ENCODE results near the gene NWD2. TPM values are rescaled to one million over a fixed set of nuclear protein-coding genes. Genes with fewer than 3 reads are reported as not detected.

The NWD2 gene
- total and polyA plus RNA-seq, 10 donors, result 0.05 TPM; not detected in 9

DNA sequence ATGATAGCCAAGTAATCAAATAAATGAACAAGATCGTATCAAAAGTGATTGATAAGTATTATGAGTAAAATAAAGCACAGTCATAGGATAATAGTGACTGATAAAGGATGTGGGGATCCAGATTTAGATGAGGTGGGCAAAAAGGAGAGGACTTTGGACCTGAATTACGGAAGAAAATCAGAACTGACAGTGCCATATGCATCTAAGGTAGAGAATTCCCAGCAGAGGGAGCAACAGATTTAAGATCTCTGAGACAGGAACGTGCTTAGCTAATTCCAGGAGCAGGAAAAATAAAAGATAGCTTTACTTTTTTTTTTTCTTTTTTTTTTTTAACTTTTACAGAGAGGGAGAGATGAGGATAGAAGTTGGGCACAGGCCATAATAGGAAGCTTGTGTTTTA is 189.9 kb downstream of the NWD2 start:
- no peak for DNase-seq
- no peaks in the 10 kb centered on the region for H3K36me3 ChIP-seq
- no peak overlapping the region for H3K27ac ChIP-seq
- WGBS, 5 donors, result 62 to 75% (median 71%) methylated on average over 3 of the region's 3 CpGs
- peaks cover 0 to 9% (median 0%) of the 10 kb centered on the region in 7 donors for H3K27me3 ChIP-seq (replicated peaks in 1 of 7)
- TF ChIP-seq, protein P1, sequence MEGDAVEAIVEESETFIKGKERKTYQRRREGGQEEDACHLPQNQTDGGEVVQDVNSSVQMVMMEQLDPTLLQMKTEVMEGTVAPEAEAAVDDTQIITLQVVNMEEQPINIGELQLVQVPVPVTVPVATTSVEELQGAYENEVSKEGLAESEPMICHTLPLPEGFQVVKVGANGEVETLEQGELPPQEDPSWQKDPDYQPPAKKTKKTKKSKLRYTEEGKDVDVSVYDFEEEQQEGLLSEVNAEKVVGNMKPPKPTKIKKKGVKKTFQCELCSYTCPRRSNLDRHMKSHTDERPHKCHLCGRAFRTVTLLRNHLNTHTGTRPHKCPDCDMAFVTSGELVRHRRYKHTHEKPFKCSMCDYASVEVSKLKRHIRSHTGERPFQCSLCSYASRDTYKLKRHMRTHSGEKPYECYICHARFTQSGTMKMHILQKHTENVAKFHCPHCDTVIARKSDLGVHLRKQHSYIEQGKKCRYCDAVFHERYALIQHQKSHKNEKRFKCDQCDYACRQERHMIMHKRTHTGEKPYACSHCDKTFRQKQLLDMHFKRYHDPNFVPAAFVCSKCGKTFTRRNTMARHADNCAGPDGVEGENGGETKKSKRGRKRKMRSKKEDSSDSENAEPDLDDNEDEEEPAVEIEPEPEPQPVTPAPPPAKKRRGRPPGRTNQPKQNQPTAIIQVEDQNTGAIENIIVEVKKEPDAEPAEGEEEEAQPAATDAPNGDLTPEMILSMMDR (IDR thresholded peaks at IDR 0.05 in 8 of 11, conservative IDR thresholded peaks at IDR 0.05 in 3 of 11), result no peak
- TF ChIP-seq POLR2AphosphoS5 (IDR thresholded peaks at IDR 0.05) (no peak), POLR2A (IDR thresholded peaks at IDR 0.05) (no peak)
- H3K4me1 ChIP-seq, result no peaks in the 10 kb centered on the region
- no peaks in the 10 kb centered on the region for H3K9me3 ChIP-seq
- intact Hi-C loops (cut with DNase I; ENCODE audit: low total_unique reads), result no loop called here
- H3K4me3 ChIP-seq, result no peak overlapping the region

GRCh38 chr4:37436546-37436945 is 192.0 kb downstream of the NWD2 start:
- no peak overlapping the region for H3K4me3 ChIP-seq
- peaks cover 0 to 9% (median 0%) of the 10 kb centered on the region in 7 donors for H3K27me3 ChIP-seq (replicated peaks in 1 of 7)
- H3K27ac ChIP-seq, result no peak overlapping the region
- H3K4me1 ChIP-seq, result no peaks in the 10 kb centered on the region
- TF ChIP-seq POLR2AphosphoS5 (IDR thresholded peaks at IDR 0.05), result no peak
- TF ChIP-seq, protein P1 (IDR thresholded peaks at IDR 0.05 in 8 of 11, conservative IDR thresholded peaks at IDR 0.05 in 3 of 11), result no peak
- no peak for DNase-seq
- intact Hi-C loops (cut with DNase I; ENCODE audit: low total_unique reads), result no loop called here
- no peaks in the 10 kb centered on the region for H3K9me3 ChIP-seq
- H3K36me3 ChIP-seq, result no peaks in the 10 kb centered on the region
- WGBS, 5 donors, result 82 to 94% (median 87%) methylated on average over 1 of the region's 1 CpG

- H3K4me1 ChIP-seq, result no peaks in the 10 kb centered on the region
- 66 to 78% (median 72%) methylated on average over 4 of the region's 4 CpGs for WGBS, 5 donors
- H3K36me3 ChIP-seq, result no peaks in the 10 kb centered on the region
- intact Hi-C loops (cut with DNase I; ENCODE audit: low total_unique reads), result no loop called here
- no peaks in the 10 kb centered on the region for H3K9me3 ChIP-seq
- TF ChIP-seq, protein P1 (IDR thresholded peaks at IDR 0.05 in 8 of 11, conservative IDR thresholded peaks at IDR 0.05 in 3 of 11), result no peak
- no peak for TF ChIP-seq POLR2A (IDR thresholded peaks at IDR 0.05)
- no peak for TF ChIP-seq POLR2AphosphoS5 (IDR thresholded peaks at IDR 0.05)
- H3K4me3 ChIP-seq, result no peak overlapping the region
- DNase-seq, result no peak
- peaks cover 0 to 9% (median 0%) of the 10 kb centered on the region in 7 donors for H3K27me3 ChIP-seq (replicated peaks in 1 of 7)
- no peak overlapping the region for H3K27ac ChIP-seq
Measured at GRCh38 chr4:37437163-37437562, 192.6 kb downstream of the NWD2 start.

DNA sequence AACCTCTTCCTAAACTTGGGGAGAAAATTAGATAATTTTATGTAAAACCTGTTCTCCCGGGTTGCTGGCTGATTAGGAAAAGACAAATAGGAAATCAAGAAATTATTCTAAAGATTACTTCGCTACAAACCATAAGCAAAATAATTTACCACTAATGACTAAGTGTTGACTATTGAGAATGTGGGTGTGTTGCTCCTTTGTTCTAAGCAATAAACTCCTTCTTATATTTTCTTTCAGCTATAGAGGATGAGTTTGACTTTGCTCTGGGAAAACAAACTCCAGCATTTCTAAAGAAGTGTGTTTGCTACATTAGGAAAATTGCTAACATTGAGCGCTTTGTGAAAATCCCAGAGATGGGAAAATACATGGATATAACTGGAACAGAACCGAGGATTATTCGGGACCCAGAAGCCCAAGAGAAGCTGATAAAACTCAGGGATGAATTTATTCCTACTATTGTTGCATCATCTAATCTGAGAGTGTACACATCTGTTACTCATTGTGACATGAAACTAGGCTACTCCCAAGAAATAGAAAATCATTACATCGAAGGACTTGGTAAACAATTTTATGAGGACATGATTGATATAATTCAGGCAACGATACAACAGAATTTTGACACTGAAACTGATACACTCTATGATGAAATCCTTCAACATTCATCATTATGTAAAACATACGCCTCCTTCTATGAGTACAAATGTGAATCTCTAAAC is 194.2 kb downstream of the NWD2 start:
- H3K4me3 ChIP-seq, result no peak overlapping the region
- no peaks in the 10 kb centered on the region for H3K4me1 ChIP-seq
- no peak overlapping the region for H3K27ac ChIP-seq
- intact Hi-C loops (cut with DNase I; ENCODE audit: low total_unique reads), result no loop called here
- no peaks in the 10 kb centered on the region for H3K36me3 ChIP-seq
- TF ChIP-seq POLR2AphosphoS5 (IDR thresholded peaks at IDR 0.05) (no peak), POLR2A (IDR thresholded peaks at IDR 0.05) (no peak)
- TF ChIP-seq, protein P1 (IDR thresholded peaks at IDR 0.05 in 8 of 11, conservative IDR thresholded peaks at IDR 0.05 in 3 of 11), result no peak
- no peaks in the 10 kb centered on the region for H3K9me3 ChIP-seq
- no peak for DNase-seq
- H3K27me3 ChIP-seq (replicated peaks in 1 of 7), result peaks cover 0 to 5% (median 0%) of the 10 kb centered on the region in 7 donors
- 85 to 92% (median 89%) methylated on average over 8 of the region's 8 CpGs for whole genome bisulfite sequencing, 5 donors

Measured in spleen (tissue), 11 donors.